ENCODE measurements around the gene OR51E2. TPM values are rescaled to one million over a fixed set of nuclear protein-coding genes. Genes with fewer than 3 reads are reported as not detected.

Gene OR51E2
- total RNA-seq, 3 donors from 2014 or later, result not detected

- DNase-seq (ENCODE audit: low spot score in 2 of 2), result no peak
These were observed 15.6 kb upstream of the OR51E2 start for GRCh38 chr11:4713241-4713640.

GRCh38 chr11:4704790-4705334 is 7.2 kb upstream of the OR51E2 start:
- intact Hi-C loops (cut with DNase I; ENCODE audit: low total_unique reads), result no loop called here
- Histone ChIP-seq H3K27me3 (peaks cover 0 to 2% of the 10 kb centered on the region in 2 donors), H3K9me3 (no peaks in the 10 kb centered on the region), H3K36me3 (no peaks in the 10 kb centered on the region), H3K27ac (no peak overlapping the region), H3K4me1 (no peaks in the 10 kb centered on the region), H3K4me3 (no peak overlapping the region)
- TF ChIP-seq POLR2AphosphoS5 (IDR thresholded peaks at IDR 0.05) (no peak), CTCF (IDR thresholded peaks at IDR 0.05) (no peak), POLR2A (IDR thresholded peaks at IDR 0.05) (no peak)
- no peak for DNase-seq (ENCODE audit: low spot score in 2 of 2)

More at GRCh38 chr11:4713241-4713640, 15.6 kb upstream of the OR51E2 start:
- peaks cover 0 to 4% of the 10 kb centered on the region in 2 donors for H3K27me3 ChIP-seq
- intact Hi-C loops (cut with DNase I; ENCODE audit: low total_unique reads), result no loop called here
- H3K4me1 ChIP-seq, result no peaks in the 10 kb centered on the region
- TF ChIP-seq CTCF (IDR thresholded peaks at IDR 0.05) (no peak), POLR2AphosphoS5 (IDR thresholded peaks at IDR 0.05) (no peak), POLR2A (IDR thresholded peaks at IDR 0.05) (no peak)
- no peak overlapping the region for H3K4me3 ChIP-seq
- H3K36me3 ChIP-seq, result no peaks in the 10 kb centered on the region
- no peak overlapping the region for H3K27ac ChIP-seq
- no peaks in the 10 kb centered on the region for H3K9me3 ChIP-seq

- TF ChIP-seq CTCF (IDR thresholded peaks at IDR 0.05) (no peak), POLR2A (IDR thresholded peaks at IDR 0.05) (no peak), POLR2AphosphoS5 (IDR thresholded peaks at IDR 0.05) (no peak)
- intact Hi-C loops (cut with DNase I; ENCODE audit: low total_unique reads), result no loop called here
- H3K36me3 ChIP-seq, result no peaks in the 10 kb centered on the region
These were observed 6.6 kb upstream of the OR51E2 start, which contains the start of gene MMP26 for GRCh38 chr11:4704054-4704789. TSS of gene MMP26 (plus strand) at chr11:4704784.

GRCh38 chr11:4700436-4700820 is 2.8 kb upstream of the OR51E2 start:
- H3K9me3 ChIP-seq, result no peaks in the 10 kb centered on the region
- DNase-seq (ENCODE audit: low spot score in 2 of 2), result no peak
- no peaks in the 10 kb centered on the region for H3K36me3 ChIP-seq
- TF ChIP-seq POLR2AphosphoS5 (IDR thresholded peaks at IDR 0.05), result no peak
- no peak for TF ChIP-seq POLR2A (IDR thresholded peaks at IDR 0.05)
- TF ChIP-seq CTCF (IDR thresholded peaks at IDR 0.05), result no peak
- no peak overlapping the region for H3K4me3 ChIP-seq
- H3K27me3 ChIP-seq, result no peaks in the 10 kb centered on the region
- H3K27ac ChIP-seq, result no peak overlapping the region
- intact Hi-C loops (cut with DNase I; ENCODE audit: low total_unique reads), result no loop called here
- H3K4me1 ChIP-seq, result no peaks in the 10 kb centered on the region

More at GRCh38 chr11:4704054-4704789, 6.6 kb upstream of the OR51E2 start, which contains the start of gene MMP26:
- no peak for DNase-seq (ENCODE audit: low spot score in 2 of 2)
- no peaks in the 10 kb centered on the region for H3K4me1 ChIP-seq
- H3K27ac ChIP-seq, result no peak within 1 kb of the TSS
- no peaks in the 10 kb centered on the region for H3K9me3 ChIP-seq
- no peak within 1 kb of the TSS for H3K4me3 ChIP-seq
- H3K27me3 ChIP-seq, result no peaks in the 10 kb centered on the region

- intact Hi-C loops (cut with DNase I; ENCODE audit: low total_unique reads), result no loop called here
- DNase-seq (ENCODE audit: low spot score in 2 of 2), result no peak
- Histone ChIP-seq H3K27ac (no peak overlapping the region), H3K4me3 (no peak overlapping the region), H3K27me3 (no peaks in the 10 kb centered on the region), H3K9me3 (no peaks in the 10 kb centered on the region), H3K4me1 (no peaks in the 10 kb centered on the region), H3K36me3 (no peaks in the 10 kb centered on the region)
- TF ChIP-seq POLR2AphosphoS5 (IDR thresholded peaks at IDR 0.05) (no peak), CTCF (IDR thresholded peaks at IDR 0.05) (no peak), POLR2A (IDR thresholded peaks at IDR 0.05) (no peak)
These were observed 2.2 kb upstream of the OR51E2 start for GRCh38 chr11:4699697-4700435.

All from breast epithelium (tissue), 4 donors.